ENCODE data around the gene CTNNA2.

The CTNNA2 gene

GRCh38 chr2:80381666-80382065 lies 868.8 kb downstream of the CTNNA2 start:
- DNase-seq (ENCODE audit: low read depth in 3 of 3): no peak

- no peak for DNase-seq (ENCODE audit: low read depth in 3 of 3)
Observed at GRCh38 chr2:80392441-80392840, 879.6 kb downstream of the CTNNA2 start.

GRCh38 chr2:80393991-80394390 lies 881.1 kb downstream of the CTNNA2 start:
- DNase-seq (ENCODE audit: low read depth in 3 of 3): no peak

GRCh38 chr2:80395251-80395650 lies 882.4 kb downstream of the CTNNA2 start:
- no peak for DNase-seq (ENCODE audit: low read depth in 3 of 3)

- no peak for DNase-seq (ENCODE audit: low read depth in 3 of 3)
Observed at GRCh38 chr2:80396276-80396675, 883.4 kb downstream of the CTNNA2 start.

GRCh38 chr2:80403081-80403480 lies 890.2 kb downstream of the CTNNA2 start:
- DNase-seq (ENCODE audit: low read depth in 3 of 3): no peak

- no peak for DNase-seq (ENCODE audit: low read depth in 3 of 3)
Observed at GRCh38 chr2:80407377-80407776, 894.5 kb downstream of the CTNNA2 start.

- no peak for DNase-seq (ENCODE audit: low read depth in 3 of 3)
Observed at GRCh38 chr2:80410346-80410745, 897.5 kb downstream of the CTNNA2 start.

GRCh38 chr2:80413136-80413535 lies 900.3 kb downstream of the CTNNA2 start:
- no peak for DNase-seq (ENCODE audit: low read depth in 3 of 3)

GRCh38 chr2:80417737-80418136 lies 904.9 kb downstream of the CTNNA2 start:
- DNase-seq (ENCODE audit: low read depth in 3 of 3): no peak

- no peak for DNase-seq (ENCODE audit: low read depth in 3 of 3)
Observed at GRCh38 chr2:80420530-80421208, 907.8 kb downstream of the CTNNA2 start.

- DNase-seq (ENCODE audit: low read depth in 3 of 3): no peak
Observed at GRCh38 chr2:80429251-80429650, 916.4 kb downstream of the CTNNA2 start.

GRCh38 chr2:80437959-80438358 lies 925.1 kb downstream of the CTNNA2 start:
- DNase-seq (ENCODE audit: low read depth in 3 of 3): no peak

GRCh38 chr2:80438686-80439085 lies 925.8 kb downstream of the CTNNA2 start:
- no peak for DNase-seq (ENCODE audit: low read depth in 3 of 3)

GRCh38 chr2:80454628-80455027 lies 941.8 kb downstream of the CTNNA2 start:
- DNase-seq (ENCODE audit: low read depth in 3 of 3): no peak

GRCh38 chr2:80459028-80459427 lies 946.2 kb downstream of the CTNNA2 start:
- no peak for DNase-seq (ENCODE audit: low read depth in 3 of 3)

- no peak for DNase-seq (ENCODE audit: low read depth in 3 of 3)
Observed at GRCh38 chr2:80461505-80462197, 948.8 kb downstream of the CTNNA2 start.

GRCh38 chr2:80462654-80463053 lies 949.8 kb downstream of the CTNNA2 start:
- no peak for DNase-seq (ENCODE audit: low read depth in 3 of 3)

GRCh38 chr2:80464275-80464674 lies 951.4 kb downstream of the CTNNA2 start:
- no peak for DNase-seq (ENCODE audit: low read depth in 3 of 3)

GRCh38 chr2:80467262-80467811 lies 954.5 kb downstream of the CTNNA2 start:
- DNase-seq (ENCODE audit: low read depth in 3 of 3): no peak

- no peak for DNase-seq (ENCODE audit: low read depth in 3 of 3)
Observed at GRCh38 chr2:80469428-80469827, 956.6 kb downstream of the CTNNA2 start.

GRCh38 chr2:80473069-80473468 lies 960.2 kb downstream of the CTNNA2 start:
- no peak for DNase-seq (ENCODE audit: low read depth in 3 of 3)

GRCh38 chr2:80473796-80474195 lies 960.9 kb downstream of the CTNNA2 start:
- DNase-seq (ENCODE audit: low read depth in 3 of 3): no peak
